Measurements from ENCODE around the gene FHIT.
A peak's percentile ranks its signal among the peaks of the same experiment; 100 is the strongest.

Gene FHIT

GRCh38 chr3:61251174-61251972 lies at the start of gene FHIT:
TSS of gene FHIT (minus strand) at chr3:61251452.
- peak within 1 kb of the TSS; percentile 43 for H3K27ac ChIP-seq
- CTCF ChIA-PET, result no interaction called here
- POLR2A ChIA-PET (ENCODE audit: low non-redundant PET), result no interaction called here

DNA sequence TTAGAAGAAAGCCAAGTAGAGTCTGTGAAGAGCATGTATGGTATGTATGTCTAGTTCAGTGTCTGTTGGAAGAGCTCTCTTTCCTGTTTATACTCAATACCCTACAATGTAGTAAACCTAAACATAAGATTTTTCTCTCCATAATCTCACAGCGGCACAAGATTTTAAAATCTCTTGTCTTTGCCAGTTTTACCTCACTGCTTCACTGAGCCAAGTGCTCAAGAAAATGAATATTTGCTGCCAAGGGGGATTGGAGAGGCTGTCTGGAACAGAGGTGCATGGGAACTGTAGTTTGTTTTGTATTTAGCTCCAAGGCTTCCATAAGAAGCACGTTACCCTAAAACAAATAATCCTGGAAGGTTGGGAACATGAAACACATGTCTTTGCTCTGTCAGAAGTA lies 49.5 kb upstream of the FHIT start:
- no peak for DNase-seq (ENCODE audit: low spot score)
- POLR2A ChIA-PET (ENCODE audit: low non-redundant PET), result no interaction called here
- no peak for TF ChIP-seq CTCF (conservative IDR thresholded peaks at IDR 0.05; ENCODE audit: low read depth)
- no peak overlapping the region for H3K27ac ChIP-seq
- CTCF ChIA-PET, result no interaction called here

More at GRCh38 chr3:61251174-61251972, at the start of gene FHIT:
- peak; percentile 89 for DNase-seq (ENCODE audit: low spot score)
- no peak for TF ChIP-seq CTCF (conservative IDR thresholded peaks at IDR 0.05; ENCODE audit: low read depth)

- no peak for TF ChIP-seq CTCF (conservative IDR thresholded peaks at IDR 0.05; ENCODE audit: low read depth)
- no peak for DNase-seq (ENCODE audit: low spot score)
These were observed 48.7 kb upstream of the FHIT start for GRCh38 chr3:61300006-61300380.

GRCh38 chr3:61299343-61300005 lies 48.2 kb upstream of the FHIT start:
- no peak for DNase-seq (ENCODE audit: low spot score)
- CTCF ChIA-PET, result no interaction called here
- TF ChIP-seq CTCF (conservative IDR thresholded peaks at IDR 0.05; ENCODE audit: low read depth), result no peak
- H3K27ac ChIP-seq, result no peak overlapping the region
- POLR2A ChIA-PET (ENCODE audit: low non-redundant PET), result no interaction called here

More at GRCh38 chr3:61300006-61300380, 48.7 kb upstream of the FHIT start:
- no peak overlapping the region for H3K27ac ChIP-seq
- ChIA-PET POLR2A (ENCODE audit: low non-redundant PET) (no interaction called here), CTCF (no interaction called here)

GRCh38 chr3:61297821-61298220 lies 46.6 kb upstream of the FHIT start:
- no peak for TF ChIP-seq CTCF (conservative IDR thresholded peaks at IDR 0.05; ENCODE audit: low read depth)
- CTCF ChIA-PET, result interaction anchor here (0.5 to 0.6 kb wide), 2 partner anchors 386 to 537 kb away, joined by 4 read pairs; no protein-coding TSS in a partner anchor
- no peak for DNase-seq (ENCODE audit: low spot score)
- H3K27ac ChIP-seq, result no peak overlapping the region
- POLR2A ChIA-PET (ENCODE audit: low non-redundant PET), result interaction anchor here (0.6 kb wide), 1 partner anchor 50 kb away, joined by 3 read pairs; no protein-coding TSS in a partner anchor

- no peak for DNase-seq (ENCODE audit: low spot score)
- no peak for TF ChIP-seq CTCF (conservative IDR thresholded peaks at IDR 0.05; ENCODE audit: low read depth)
- H3K27ac ChIP-seq, result no peak overlapping the region
- CTCF ChIA-PET, result no interaction called here
- POLR2A ChIA-PET (ENCODE audit: low non-redundant PET), result no interaction called here
These were observed 37.2 kb upstream of the FHIT start for GRCh38 chr3:61288446-61288845.
